ENCODE data around the gene KLHL4.
"Not testable (repeated sequence)": the region's sequence is repeated elsewhere in the genome, so short reads cannot be mapped to it uniquely, and the experiment has no call there.

KLHL4 gene

DNA sequence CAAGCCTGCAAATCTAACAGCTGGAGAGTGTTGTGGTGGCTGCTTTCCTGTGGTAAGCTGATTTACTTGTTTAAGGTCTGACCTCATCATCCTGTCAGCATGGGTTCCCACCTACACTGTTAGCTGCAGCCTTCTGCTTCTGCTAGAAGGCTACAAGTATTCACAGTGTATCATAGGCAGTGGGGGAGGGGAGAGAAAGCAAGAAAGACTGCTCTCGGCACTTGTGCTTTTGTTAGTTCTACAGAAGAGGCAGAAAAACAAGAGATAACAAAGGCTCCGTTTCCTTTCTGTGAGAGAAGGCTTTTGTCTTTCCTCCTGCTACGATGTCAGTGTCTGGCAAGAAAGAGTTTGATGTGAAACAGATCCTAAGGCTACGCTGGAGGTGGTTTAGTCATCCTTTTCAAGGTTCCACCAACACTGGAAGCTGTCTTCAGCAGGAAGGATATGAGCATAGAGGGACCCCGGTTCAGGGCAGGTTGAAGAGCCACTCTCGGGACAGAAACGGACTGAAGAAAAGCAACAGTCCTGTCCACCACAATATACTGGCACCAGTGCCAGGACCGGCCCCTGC is at the start of gene KLHL4:
Gene KLHL4 (plus strand): TSS at position 232 of the 571 bp plus-strand sequence. CDS start 92 bp downstream, at position 324.
- no peak for DNase-seq

DNA sequence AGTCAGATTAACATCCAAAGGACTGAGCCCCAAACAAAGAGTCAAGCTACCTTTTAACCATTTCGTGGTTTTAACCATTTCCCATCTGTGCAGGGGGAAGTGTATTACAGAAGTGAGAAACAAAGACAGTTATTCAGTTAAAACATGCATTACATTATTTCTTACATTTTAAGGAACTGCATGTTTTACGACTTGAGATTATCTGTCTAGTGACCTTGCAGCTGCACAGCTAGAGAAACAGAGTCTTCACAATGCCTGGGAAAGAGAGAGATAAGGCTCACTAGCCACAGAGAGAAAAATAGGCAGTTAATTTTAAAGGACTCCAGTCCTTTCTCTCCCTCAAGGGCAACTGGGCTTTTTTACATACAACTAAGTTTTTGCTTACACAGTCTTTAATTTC is 48.7 kb upstream of the KLHL4 start:
- no peak for DNase-seq

GRCh38 chrX:87475793-87476192 is 41.8 kb upstream of the KLHL4 start:
- no peak for DNase-seq

DNA sequence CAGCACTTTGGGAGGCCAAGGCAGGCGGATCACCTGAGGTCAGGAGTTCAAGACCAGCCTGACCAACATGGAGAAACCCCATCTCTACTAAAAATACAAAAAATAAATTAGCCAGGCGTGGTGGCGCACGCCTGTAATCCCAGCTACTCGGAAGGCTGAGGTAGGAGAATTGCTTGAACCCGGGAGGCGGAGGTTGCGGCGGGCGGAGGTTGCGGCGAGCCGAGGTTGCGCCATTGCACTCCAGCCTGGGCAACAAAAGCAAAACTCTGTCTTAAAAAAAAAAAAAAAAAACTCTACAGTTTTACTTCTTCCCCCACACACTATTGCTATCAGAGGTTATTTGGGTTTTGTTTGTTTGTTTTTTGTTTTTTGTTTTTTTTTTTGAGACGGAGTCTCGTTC is 38.9 kb upstream of the KLHL4 start:
- not testable (repeated sequence) for DNase-seq

DNA sequence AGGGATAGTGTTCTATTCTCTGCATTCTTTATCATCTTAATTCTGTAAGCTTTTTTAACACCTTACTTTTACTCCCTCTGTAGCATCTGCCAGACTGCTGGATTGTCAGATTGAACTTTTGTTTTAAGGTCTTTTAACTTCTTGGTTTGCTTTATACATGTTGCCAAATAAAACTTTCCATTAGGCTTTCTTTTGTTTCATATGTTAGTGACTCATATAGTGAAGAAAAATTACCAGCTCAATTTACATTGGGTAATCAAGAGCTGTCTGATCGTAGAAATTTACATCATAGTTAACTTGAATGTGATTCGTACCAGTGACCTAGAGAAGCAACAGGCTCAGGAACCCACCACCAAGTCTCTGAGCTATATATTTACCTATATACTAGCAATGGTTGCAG is 28.5 kb upstream of the KLHL4 start:
- DNase-seq = no peak

DNA sequence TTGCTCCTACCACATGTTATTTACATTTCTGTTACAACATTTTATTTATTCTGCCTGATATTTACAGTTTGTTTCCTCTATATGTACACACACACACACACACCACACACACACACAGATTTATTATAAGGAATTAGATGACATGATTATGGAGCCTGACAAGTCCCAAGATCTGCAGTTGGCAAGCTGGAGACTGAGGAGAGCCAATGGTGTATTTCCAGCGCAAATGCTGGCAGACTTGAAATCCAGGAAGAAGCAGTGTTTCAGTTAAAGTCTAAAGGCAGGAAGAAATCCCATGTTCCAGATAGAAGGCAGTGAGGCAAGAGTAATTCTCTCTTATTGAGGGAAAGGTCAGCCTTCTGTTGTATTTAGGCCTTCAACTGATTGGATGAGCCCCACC is 1.8 kb upstream of the KLHL4 start:
- no peak for DNase-seq

DNA sequence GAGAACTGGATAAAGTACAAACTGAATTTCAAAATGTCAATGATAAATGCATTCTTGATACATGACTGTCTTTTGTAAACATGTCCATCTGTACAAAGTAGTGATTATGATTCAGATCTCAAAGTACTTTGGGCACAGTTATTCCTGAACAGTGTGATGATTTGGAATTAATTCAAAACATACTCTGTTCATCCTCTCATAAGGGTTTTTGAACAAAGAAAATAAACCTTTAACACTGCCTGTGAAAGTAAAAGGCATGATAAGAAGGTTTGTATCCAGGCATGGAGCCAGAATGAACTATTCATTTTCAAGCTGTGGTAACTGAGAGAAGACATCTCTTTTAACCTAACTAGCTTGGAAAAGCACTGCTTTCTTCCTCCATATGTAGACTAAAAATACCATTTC is 883 bp upstream of the KLHL4 start:
- DNase-seq = no peak

- no peak for DNase-seq
Observed at GRCh38 chrX:87518504-87518903, 902 bp downstream of the KLHL4 start.

DNA sequence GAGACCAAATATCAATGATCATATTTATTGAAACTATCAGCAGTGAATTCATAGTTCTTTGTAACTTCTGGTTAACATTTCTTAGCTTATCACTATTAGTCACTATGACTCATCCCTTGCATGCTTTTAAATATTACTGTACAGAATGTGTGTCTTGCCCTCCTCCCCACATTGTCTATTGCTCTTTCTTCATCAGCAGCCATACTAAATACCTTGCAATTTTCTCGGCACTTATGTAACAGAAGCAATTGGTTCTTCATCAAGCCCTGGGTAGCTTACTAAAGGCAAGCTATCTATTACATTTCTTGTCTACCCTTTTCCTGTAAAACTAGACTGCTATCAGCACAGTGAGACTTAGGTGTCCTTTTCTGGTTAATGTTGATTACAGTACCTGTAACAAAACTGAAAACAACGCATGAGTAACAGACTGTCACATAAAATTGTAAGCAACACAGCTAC is 8.2 kb downstream of the KLHL4 start:
- no peak for DNase-seq

DNA sequence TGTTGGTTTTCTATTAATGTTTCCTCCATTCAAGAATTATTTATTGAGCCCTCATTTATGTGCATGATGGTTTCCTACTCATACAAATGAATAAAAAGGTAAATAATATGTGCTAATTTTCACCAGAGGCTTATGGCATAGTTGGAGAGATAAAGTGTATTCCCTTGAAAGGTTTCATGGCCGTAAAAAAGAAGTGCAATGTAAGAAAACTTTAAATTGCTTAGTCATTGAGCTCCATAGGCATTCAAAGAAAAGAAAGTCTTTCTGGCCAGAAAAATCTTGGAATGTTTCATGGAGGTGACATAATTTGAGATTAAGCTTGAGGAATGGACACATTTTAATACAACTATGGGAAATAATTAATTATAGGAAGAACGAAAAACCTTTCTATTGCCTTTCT is 8.7 kb downstream of the KLHL4 start:
- no peak for DNase-seq

DNA sequence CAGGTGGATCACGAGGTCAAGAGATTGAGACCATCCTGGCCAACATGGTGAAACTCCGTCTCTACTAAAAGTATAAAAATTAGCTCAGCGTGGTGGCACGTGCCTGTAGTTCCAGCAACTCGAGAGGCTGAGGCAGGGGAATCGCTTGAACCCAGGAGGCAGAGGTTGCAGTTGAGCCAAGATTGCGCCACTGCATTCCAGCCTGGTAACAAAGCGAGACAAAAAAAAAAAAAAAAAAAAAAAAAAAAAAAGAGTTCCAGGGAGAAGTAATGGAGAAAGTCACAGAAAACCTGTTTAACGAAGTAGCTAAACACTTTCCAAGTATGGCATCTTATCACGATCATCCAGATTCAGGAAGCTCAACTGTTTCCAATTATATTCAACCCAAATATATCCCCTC is 10.9 kb downstream of the KLHL4 start:
- DNase-seq = no peak

- DNase-seq = no peak
Observed at GRCh38 chrX:87571964-87572363, 54.4 kb downstream of the KLHL4 start.

DNA sequence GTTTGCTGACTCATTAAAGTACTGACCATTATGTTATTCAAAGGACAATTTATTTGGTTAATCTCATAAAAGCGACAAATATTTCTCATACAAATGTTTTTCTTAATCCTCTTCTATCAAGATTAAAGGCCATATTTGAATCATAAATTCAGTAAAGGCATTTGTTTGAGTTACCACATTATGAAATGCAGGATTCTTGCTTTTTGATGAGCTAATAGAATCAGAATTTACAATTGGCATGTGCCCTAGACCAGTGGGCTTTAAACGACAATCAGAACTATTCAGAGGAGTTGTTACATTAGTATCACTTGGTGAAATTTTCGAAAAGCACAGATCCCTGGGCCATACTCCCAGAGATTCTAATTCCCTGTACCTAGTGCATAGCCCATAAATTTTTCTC is 55.3 kb downstream of the KLHL4 start:
- DNase-seq = no peak

- no peak for DNase-seq
Observed at GRCh38 chrX:87578978-87579377, 61.4 kb downstream of the KLHL4 start.

DNA sequence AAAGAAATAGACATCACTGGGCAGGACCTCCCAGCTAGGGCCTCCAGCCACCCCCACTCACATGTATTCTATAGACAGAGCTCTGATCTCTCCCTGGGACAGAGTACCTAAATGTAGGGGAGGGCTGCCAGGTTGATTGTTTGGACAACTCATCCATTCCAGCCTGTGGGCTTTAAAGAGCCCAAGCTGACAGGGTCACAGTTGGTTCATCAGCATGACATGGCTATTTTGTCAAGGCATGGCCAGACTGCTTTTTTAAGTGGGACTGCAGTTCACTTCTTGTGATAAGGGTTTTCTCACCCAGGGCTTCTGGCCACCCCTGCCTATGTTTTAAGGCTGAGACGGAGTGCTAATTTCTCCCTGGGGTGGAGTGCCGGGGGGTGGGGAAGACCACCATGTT is 63.3 kb downstream of the KLHL4 start:
- DNase-seq = no peak

DNA sequence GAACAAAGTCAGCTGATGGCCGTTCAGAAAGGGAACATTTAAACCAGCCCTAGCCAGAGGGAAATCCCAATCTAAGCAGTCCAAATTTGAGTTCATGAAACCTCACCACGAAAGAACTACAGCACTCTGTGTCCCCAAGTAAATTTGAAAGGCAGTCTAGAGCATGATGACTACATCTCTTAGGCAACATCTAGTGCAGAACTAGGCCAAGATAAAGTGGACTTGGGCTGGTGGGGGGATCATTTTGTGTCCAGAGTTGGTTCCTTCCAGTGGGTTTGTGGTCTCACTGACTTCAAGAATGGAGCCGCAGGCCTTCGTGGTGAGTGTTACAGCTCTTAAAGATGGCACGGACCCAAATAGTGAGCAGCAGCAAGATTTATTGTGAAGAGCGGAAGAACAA is 64.9 kb downstream of the KLHL4 start:
- DNase-seq = no peak

DNA sequence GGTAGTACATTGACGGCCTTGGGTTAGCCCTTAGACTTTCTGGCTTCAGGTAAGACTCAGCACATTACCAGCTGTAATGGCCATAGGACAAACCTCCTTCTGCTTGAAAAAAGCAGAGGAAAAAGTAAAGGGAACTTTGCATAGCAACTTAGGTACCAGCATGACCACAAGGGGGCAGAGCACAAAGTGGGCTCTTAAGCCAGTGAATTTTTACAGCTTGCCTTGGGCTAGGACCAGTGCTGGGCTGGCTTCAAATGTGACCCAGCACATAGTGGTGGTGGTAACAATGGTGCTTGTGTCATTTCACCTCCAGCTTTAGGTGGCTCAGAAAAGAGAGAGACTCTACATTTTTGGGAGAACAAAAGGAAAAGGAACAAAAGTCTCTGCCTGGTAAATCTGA is 66.1 kb downstream of the KLHL4 start:
- DNase-seq = peak; percentile 2

GRCh38 chrX:87616371-87616770 is 98.8 kb downstream of the KLHL4 start:
- no peak for DNase-seq

- DNase-seq = no peak
Observed at GRCh38 chrX:87621697-87622096, 104.1 kb downstream of the KLHL4 start.

- no peak for DNase-seq
Observed at GRCh38 chrX:87626996-87627395, 109.4 kb downstream of the KLHL4 start.

DNA sequence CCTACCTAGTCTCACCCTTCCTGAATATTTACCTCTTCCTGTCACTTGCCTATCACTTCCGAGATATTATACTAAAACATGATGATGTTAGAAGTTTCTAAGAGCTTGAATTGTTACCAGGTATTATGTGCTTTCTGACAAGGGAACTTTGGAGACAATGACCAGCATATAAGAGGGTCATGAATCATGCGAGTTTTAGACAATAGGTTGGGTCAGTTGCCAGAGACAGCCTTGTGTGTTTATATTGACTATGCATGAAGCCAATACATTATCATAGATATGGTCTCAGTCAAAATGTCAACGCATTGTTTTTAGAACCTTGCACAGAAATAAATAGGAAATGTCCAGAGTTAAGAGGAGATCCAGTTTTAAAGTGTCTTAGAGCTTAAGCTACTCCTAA is 116.8 kb downstream of the KLHL4 start:
- no peak for DNase-seq

DNA sequence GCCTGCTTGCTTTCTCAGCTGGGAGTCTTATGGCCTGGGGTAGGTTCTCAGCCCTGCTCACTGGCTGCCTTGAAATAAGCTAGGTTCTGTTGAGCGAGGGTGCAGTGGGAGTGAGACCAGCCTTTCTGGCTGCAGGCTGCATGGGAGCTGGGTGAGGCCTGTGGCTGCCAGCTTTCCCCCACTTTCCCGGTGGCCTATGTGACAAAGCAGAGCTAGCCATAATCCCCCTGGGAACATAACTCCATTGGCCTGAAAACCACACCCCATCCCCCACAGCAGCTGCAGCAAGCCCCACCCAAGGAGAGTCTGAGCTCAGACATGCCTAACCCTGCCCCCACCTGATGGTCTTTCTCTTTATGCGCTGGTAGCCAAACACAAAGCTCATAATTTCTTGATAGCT is 118.9 kb downstream of the KLHL4 start:
- DNase-seq = no peak

- not testable (repeated sequence) for DNase-seq
Observed at GRCh38 chrX:87641439-87641838, 123.8 kb downstream of the KLHL4 start.

DNA sequence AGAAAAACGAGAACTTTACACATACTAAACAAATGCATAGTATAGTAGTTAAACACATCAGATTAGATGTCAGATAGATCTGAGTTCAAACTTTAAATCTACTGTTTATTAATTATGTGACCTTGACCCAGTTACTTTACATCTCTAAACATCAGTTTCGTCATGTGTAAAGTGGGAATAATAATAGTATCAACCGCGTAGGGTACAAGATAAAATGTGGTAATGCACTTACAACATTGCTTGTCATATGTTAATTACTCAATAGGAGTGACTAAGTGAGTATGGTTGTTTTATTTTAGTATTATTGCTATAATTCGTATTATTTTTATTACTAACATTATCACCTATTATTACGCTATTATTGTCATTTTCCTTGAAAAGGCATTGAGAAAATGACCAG is 144.2 kb downstream of the KLHL4 start:
- no peak for DNase-seq

DNA sequence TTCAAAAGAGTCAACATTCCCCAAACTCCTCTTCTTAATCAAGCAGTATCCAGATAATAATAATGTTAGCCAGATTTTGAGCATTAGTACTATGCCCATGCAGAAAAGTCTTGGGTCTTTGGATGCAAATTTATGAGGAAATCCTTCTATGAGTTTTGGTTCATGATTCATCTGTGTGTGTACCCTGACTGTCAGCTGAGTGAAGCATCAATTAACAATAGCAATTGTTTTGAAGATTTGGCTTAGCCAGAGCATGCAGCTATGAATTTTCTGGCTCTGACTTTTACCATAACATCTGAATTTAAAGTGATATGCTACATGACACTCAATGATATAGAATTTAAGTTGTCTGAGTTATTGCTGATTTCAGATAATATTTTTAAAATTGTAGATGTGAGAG is 145.8 kb downstream of the KLHL4 start:
- DNase-seq = no peak

- peak; percentile 0 for DNase-seq
Observed at GRCh38 chrX:87664381-87664780, 146.8 kb downstream of the KLHL4 start.

Measured in NCI-H1694 treated with DMSO at 0.1 percent for 48 hours (cell line).